ENCODE results near the gene CALML6.

CALML6 gene

GRCh38 chr1:1948783-1949182 lies 33.7 kb downstream of the CALML6 start:
- no peak for TF ChIP-seq GATA2 (IDR thresholded peaks at IDR 0.05; ENCODE audit: low read depth, low read length)
- TF ChIP-seq GATA3 (IDR thresholded peaks at IDR 0.05; ENCODE audit: low read depth, low read length) = no peak

- no peak for TF ChIP-seq GATA3 (IDR thresholded peaks at IDR 0.05; ENCODE audit: low read depth, low read length)
- no peak for TF ChIP-seq GATA2 (IDR thresholded peaks at IDR 0.05; ENCODE audit: low read depth, low read length)
Measured at GRCh38 chr1:1950940-1951339, 35.9 kb downstream of the CALML6 start.

- TF ChIP-seq GATA3 (IDR thresholded peaks at IDR 0.05; ENCODE audit: low read depth, low read length) (no peak), GATA2 (IDR thresholded peaks at IDR 0.05; ENCODE audit: low read depth, low read length) (no peak)
Measured at GRCh38 chr1:1954015-1954414, 39.0 kb downstream of the CALML6 start.

- TF ChIP-seq GATA2 (IDR thresholded peaks at IDR 0.05; ENCODE audit: low read depth, low read length) (no peak), GATA3 (IDR thresholded peaks at IDR 0.05; ENCODE audit: low read depth, low read length) (no peak)
Measured at GRCh38 chr1:1954831-1955441, 39.9 kb downstream of the CALML6 start.

GRCh38 chr1:1955621-1956094 lies 40.6 kb downstream of the CALML6 start:
- no peak for TF ChIP-seq GATA2 (IDR thresholded peaks at IDR 0.05; ENCODE audit: low read depth, low read length)
- no peak for TF ChIP-seq GATA3 (IDR thresholded peaks at IDR 0.05; ENCODE audit: low read depth, low read length)

- TF ChIP-seq GATA2 (IDR thresholded peaks at IDR 0.05; ENCODE audit: low read depth, low read length) (no peak), GATA3 (IDR thresholded peaks at IDR 0.05; ENCODE audit: low read depth, low read length) (no peak)
Measured at GRCh38 chr1:1956101-1956500, 41.0 kb downstream of the CALML6 start.

GRCh38 chr1:1956586-1957532 lies 41.8 kb downstream of the CALML6 start:
- TF ChIP-seq GATA2 (IDR thresholded peaks at IDR 0.05; ENCODE audit: low read depth, low read length) (no peak), GATA3 (IDR thresholded peaks at IDR 0.05; ENCODE audit: low read depth, low read length) (no peak)

- no peak for TF ChIP-seq GATA3 (IDR thresholded peaks at IDR 0.05; ENCODE audit: low read depth, low read length)
- TF ChIP-seq GATA2 (IDR thresholded peaks at IDR 0.05; ENCODE audit: low read depth, low read length) = no peak
Measured at GRCh38 chr1:1957533-1957961, 42.5 kb downstream of the CALML6 start.

- TF ChIP-seq GATA2 (IDR thresholded peaks at IDR 0.05; ENCODE audit: low read depth, low read length) (no peak), GATA3 (IDR thresholded peaks at IDR 0.05; ENCODE audit: low read depth, low read length) (no peak)
Measured at GRCh38 chr1:1958071-1958541, 43.0 kb downstream of the CALML6 start.

GRCh38 chr1:1959459-1959839 lies 44.4 kb downstream of the CALML6 start:
- TF ChIP-seq GATA2 (IDR thresholded peaks at IDR 0.05; ENCODE audit: low read depth, low read length) = no peak
- TF ChIP-seq GATA3 (IDR thresholded peaks at IDR 0.05; ENCODE audit: low read depth, low read length) = no peak

- TF ChIP-seq GATA3 (IDR thresholded peaks at IDR 0.05; ENCODE audit: low read depth, low read length) = no peak
- TF ChIP-seq GATA2 (IDR thresholded peaks at IDR 0.05; ENCODE audit: low read depth, low read length) = no peak
Measured at GRCh38 chr1:1959840-1960479, 44.9 kb downstream of the CALML6 start.

- TF ChIP-seq GATA2 (IDR thresholded peaks at IDR 0.05; ENCODE audit: low read depth, low read length) (no peak), GATA3 (IDR thresholded peaks at IDR 0.05; ENCODE audit: low read depth, low read length) (no peak)
Measured at GRCh38 chr1:1960480-1961196, 45.6 kb downstream of the CALML6 start.

- TF ChIP-seq GATA2 (IDR thresholded peaks at IDR 0.05; ENCODE audit: low read depth, low read length) = no peak
- no peak for TF ChIP-seq GATA3 (IDR thresholded peaks at IDR 0.05; ENCODE audit: low read depth, low read length)
Measured at GRCh38 chr1:1962752-1963151, 47.7 kb downstream of the CALML6 start.

GRCh38 chr1:1963570-1963969 lies 48.5 kb downstream of the CALML6 start:
- TF ChIP-seq GATA3 (IDR thresholded peaks at IDR 0.05; ENCODE audit: low read depth, low read length) = no peak
- TF ChIP-seq GATA2 (IDR thresholded peaks at IDR 0.05; ENCODE audit: low read depth, low read length) = no peak
